ENCODE measurements around the gene UBR1. TPM values are rescaled to one million over a fixed set of nuclear protein-coding genes. Genes with fewer than 3 reads are reported as not detected.

The UBR1 gene
- total RNA-seq, 2 experiments from 2014 or later, result 42.6 to 45.9 TPM

DNA sequence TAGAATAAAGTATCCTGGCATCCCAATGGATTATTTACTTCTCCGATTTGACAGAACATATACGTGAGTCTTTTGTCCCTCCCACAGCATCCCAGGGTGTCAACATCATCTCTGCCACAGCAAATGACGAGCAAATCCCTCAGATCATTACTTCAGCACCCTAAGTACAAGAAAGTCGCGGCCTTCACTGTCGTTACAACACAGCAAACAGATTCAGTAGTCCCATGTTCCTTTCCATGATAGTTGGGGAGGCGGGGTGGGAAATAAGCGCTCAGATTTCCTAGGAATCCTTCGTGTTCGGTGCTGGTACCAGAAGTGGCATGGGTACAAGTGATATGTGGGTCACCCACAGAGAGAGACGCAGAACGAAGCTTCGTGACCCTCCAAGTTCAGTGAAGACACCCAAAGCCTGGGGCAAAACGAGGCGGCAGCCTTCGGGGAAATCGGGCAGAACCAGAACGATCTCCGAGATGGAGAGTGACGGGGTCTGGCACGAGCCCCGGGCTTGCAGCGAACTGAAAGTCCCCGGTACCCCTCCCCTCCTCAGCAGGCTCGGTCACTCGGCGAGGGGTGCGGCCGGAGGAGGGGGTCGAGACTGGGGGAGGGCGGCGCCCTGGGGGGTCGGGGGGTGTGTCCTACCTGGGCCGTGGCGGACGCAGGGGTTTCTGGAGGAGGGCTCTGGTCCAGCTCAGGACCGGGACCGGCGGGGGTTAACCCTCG lies 185.9 kb downstream of the UBR1 start:
- Mint-ChIP-seq H3K4me1 (ENCODE audit: low read depth) (peaks cover 43% of the 10 kb centered on the region), H3K4me3 (peak overlapping the region; percentile 99), H3K36me3 (ENCODE audit: low read depth) (peaks cover 13% of the 10 kb centered on the region), H3K9me3 (no peaks in the 10 kb centered on the region), H3K27ac (peak overlapping the region; percentile 85), H3K27me3 (no peaks in the 10 kb centered on the region)
- no peaks in the 10 kb centered on the region for H3K36me3 ChIP-seq (ENCODE audit: insufficient read depth, low read length)
- POLR2A ChIA-PET, result interaction anchor here (0.7 kb wide), 1 partner anchor 77 kb away, joined by 3 read pairs; no protein-coding TSS in a partner anchor
- H3K27ac ChIP-seq (ENCODE audit: low read depth in 1 of 2, low read length in 2 of 2), result peak overlapping the region; percentile 59 to 63
- peak; percentile 9 to 63 (median 28) for DNase-seq
- peak overlapping the region; percentile 75 for H3K4me3 ChIP-seq (ENCODE audit: low read length)
- no peaks in the 10 kb centered on the region for H3K9me3 ChIP-seq (ENCODE audit: control insufficient read depth in 1 of 2, insufficient read depth in 1 of 2, low read length in 2 of 2)
- CTCF ChIA-PET, result interaction anchor here (0.7 kb wide), 1 partner anchor 183 kb away, joined by 3 read pairs; the partner anchor contains the start of gene CDAN1
- H3K4me1 ChIP-seq (ENCODE audit: insufficient read depth, low read length), result peaks cover 15% of the 10 kb centered on the region
- TF ChIP-seq, protein P1, sequence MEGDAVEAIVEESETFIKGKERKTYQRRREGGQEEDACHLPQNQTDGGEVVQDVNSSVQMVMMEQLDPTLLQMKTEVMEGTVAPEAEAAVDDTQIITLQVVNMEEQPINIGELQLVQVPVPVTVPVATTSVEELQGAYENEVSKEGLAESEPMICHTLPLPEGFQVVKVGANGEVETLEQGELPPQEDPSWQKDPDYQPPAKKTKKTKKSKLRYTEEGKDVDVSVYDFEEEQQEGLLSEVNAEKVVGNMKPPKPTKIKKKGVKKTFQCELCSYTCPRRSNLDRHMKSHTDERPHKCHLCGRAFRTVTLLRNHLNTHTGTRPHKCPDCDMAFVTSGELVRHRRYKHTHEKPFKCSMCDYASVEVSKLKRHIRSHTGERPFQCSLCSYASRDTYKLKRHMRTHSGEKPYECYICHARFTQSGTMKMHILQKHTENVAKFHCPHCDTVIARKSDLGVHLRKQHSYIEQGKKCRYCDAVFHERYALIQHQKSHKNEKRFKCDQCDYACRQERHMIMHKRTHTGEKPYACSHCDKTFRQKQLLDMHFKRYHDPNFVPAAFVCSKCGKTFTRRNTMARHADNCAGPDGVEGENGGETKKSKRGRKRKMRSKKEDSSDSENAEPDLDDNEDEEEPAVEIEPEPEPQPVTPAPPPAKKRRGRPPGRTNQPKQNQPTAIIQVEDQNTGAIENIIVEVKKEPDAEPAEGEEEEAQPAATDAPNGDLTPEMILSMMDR (IDR thresholded peaks at IDR 0.05), result no peak
- ATAC-seq (ENCODE audit: poor library complexity), result peak; percentile 12
- intact Hi-C loops (cut with DNase I, micrococcal nuclease), result loop anchor here (2.0 to 10.0 kb wide), 6 partner anchors 183 to 905 kb away; partner anchors contain the start of genes CDAN1 (in 2 of the 2), CCNDBP1 (in 1 of the 2), MFAP1 (in 1 of the 2) and SNAP23 (in 1 of the 2)
- no peaks in the 10 kb centered on the region for H3K27me3 ChIP-seq (ENCODE audit: control insufficient read depth in 1 of 2, insufficient read depth in 2 of 2, low read length in 2 of 2)

DNA sequence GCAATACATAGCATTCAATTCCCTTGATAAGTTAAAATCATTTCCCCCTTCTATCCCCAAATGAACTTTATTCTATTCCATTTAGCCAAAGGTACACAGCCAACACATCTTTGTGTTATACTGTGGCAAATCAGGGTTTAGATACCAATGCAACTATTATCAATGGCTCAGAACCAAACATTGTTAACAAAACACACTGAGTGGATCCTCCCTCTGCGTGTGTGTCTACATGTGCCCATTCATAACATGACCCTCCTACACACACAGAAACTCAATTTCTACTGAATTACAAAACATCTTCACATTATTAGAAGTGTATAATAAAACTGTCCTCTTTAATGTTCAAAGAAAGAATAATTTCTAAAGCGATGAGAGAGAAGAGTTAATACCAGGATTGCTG lies 186.5 kb downstream of the UBR1 start:
- H3K36me3 Mint-ChIP-seq (ENCODE audit: low read depth), result peaks cover 13% of the 10 kb centered on the region
- H3K27ac Mint-ChIP-seq, result peak overlapping the region; percentile 85
- H3K27me3 Mint-ChIP-seq, result no peaks in the 10 kb centered on the region
- ChIA-PET CTCF (no interaction called here), POLR2A (interaction anchor here (1.0 kb wide), 1 partner anchor 182 kb away, joined by 3 read pairs; the partner anchor contains the start of gene CDAN1)
- no peak for ATAC-seq (ENCODE audit: poor library complexity)
- Histone ChIP-seq H3K4me1 (ENCODE audit: insufficient read depth, low read length) (peaks cover 15% of the 10 kb centered on the region), H3K9me3 (ENCODE audit: control insufficient read depth in 1 of 2, insufficient read depth in 1 of 2, low read length in 2 of 2) (no peaks in the 10 kb centered on the region), H3K4me3 (ENCODE audit: low read length) (peak overlapping the region; percentile 75), H3K27ac (ENCODE audit: low read depth in 1 of 2, low read length in 2 of 2) (peak overlapping the region in 1 of 2 donors; percentile 59), H3K27me3 (ENCODE audit: control insufficient read depth in 1 of 2, insufficient read depth in 2 of 2, low read length in 2 of 2) (no peaks in the 10 kb centered on the region), H3K36me3 (ENCODE audit: insufficient read depth, low read length) (no peaks in the 10 kb centered on the region)
- no peaks in the 10 kb centered on the region for H3K9me3 Mint-ChIP-seq
- intact Hi-C loops (cut with DNase I, micrococcal nuclease), result loop anchor here in 1 of 2 experiments (5.0 kb wide), 2 partner anchors 347 to 422 kb away; partner anchors contain the start of gene SNAP23
- H3K4me1 Mint-ChIP-seq (ENCODE audit: low read depth), result peaks cover 49% of the 10 kb centered on the region
- DNase-seq, result no peak
- H3K4me3 Mint-ChIP-seq, result peak overlapping the region; percentile 99
- TF ChIP-seq, protein P1 (IDR thresholded peaks at IDR 0.05), result no peak

DNA sequence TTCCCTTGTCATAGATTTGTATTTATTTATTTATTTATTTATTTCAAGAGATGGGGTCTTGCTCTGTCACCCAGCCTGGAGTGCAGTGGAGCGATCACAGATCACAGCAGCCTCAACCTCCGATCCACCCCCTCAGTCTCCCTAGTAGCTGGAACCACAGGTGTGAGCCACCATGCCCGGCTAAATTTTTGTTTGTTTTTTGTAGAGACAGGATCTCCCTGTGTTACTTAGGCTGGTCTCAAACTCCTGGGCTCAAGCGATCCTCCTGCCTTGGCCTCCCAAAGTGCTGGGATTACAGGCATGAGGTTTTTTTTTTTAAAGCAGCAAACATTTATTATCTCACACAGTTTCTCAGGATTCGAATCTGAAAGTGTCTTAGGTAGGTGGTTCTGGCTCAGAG lies 187.8 kb downstream of the UBR1 start:
- peaks cover 15% of the 10 kb centered on the region for H3K4me1 ChIP-seq (ENCODE audit: insufficient read depth, low read length)
- no peak overlapping the region for H3K27ac Mint-ChIP-seq
- no peak overlapping the region for H3K4me3 Mint-ChIP-seq
- no peaks in the 10 kb centered on the region for H3K36me3 ChIP-seq (ENCODE audit: insufficient read depth, low read length)
- H3K4me3 ChIP-seq (ENCODE audit: low read length), result no peak overlapping the region
- no peak for DNase-seq
- H3K27ac ChIP-seq (ENCODE audit: low read depth in 1 of 2, low read length in 2 of 2), result no peak overlapping the region
- H3K9me3 ChIP-seq (ENCODE audit: control insufficient read depth in 1 of 2, insufficient read depth in 1 of 2, low read length in 2 of 2), result no peaks in the 10 kb centered on the region
- ChIA-PET CTCF (interaction anchor here (0.8 to 1.5 kb wide), 2 partner anchors 8 to 140 kb away, joined by 3 to 9 read pairs; no protein-coding TSS in a partner anchor), POLR2A (interaction anchor here (0.7 to 1.0 kb wide), 2 partner anchors 17 to 213 kb away, joined by 3 read pairs; no protein-coding TSS in a partner anchor)
- no peaks in the 10 kb centered on the region for H3K27me3 ChIP-seq (ENCODE audit: control insufficient read depth in 1 of 2, insufficient read depth in 2 of 2, low read length in 2 of 2)
- peaks cover 51% of the 10 kb centered on the region for H3K4me1 Mint-ChIP-seq (ENCODE audit: low read depth)
- intact Hi-C loops (cut with DNase I, micrococcal nuclease), result loop anchor here in 1 of 2 experiments (5.0 kb wide), 2 partner anchors 346 to 421 kb away; partner anchors contain the start of gene SNAP23
- no peak for ATAC-seq (ENCODE audit: poor library complexity)
- TF ChIP-seq, protein P1 (IDR thresholded peaks at IDR 0.05), result no peak
- H3K36me3 Mint-ChIP-seq (ENCODE audit: low read depth), result peaks cover 13% of the 10 kb centered on the region
- H3K9me3 Mint-ChIP-seq, result no peaks in the 10 kb centered on the region
- no peaks in the 10 kb centered on the region for H3K27me3 Mint-ChIP-seq
